ENCODE results near the gene SPRR3.

The SPRR3 gene

GRCh38 chr1:153001382-153001781 is at the start of gene SPRR3:
SPRR3 (plus strand) TSS chr1:153001749; CDS start chr1:153003021, 1,272 bp downstream.
- no peak for DNase-seq (ENCODE audit: low read depth in 2 of 2)

DNA sequence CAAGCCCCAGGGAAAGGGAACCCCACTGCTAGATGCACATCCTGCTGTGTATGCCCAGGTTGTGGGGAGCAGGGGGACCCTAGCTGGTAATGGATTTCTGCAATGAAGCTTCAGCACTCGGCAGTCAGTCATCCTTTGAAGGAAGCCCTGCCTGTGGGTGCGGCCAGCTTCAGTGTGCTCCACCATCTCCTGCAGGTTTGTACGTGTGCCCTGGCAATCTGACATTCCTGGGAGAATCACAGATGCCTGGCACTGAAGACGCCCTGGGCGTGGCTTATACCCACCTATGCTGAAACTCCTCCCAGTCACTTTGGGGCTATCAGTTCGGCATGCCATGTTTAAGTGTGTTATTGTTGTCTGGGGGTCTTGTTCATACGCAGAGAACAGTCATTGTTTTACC is 47.8 kb upstream of the SPRR3 start:
- DNase-seq (ENCODE audit: low read depth in 2 of 2): no peak

GRCh38 chr1:152954436-152954835 is 47.1 kb upstream of the SPRR3 start:
- DNase-seq (ENCODE audit: low read depth in 2 of 2): no peak

- DNase-seq (ENCODE audit: low read depth in 2 of 2): no peak
These were observed 44.0 kb upstream of the SPRR3 start for GRCh38 chr1:152957561-152957960.

- DNase-seq (ENCODE audit: low read depth in 2 of 2): no peak
These were observed 42.3 kb upstream of the SPRR3 start for GRCh38 chr1:152959273-152959672.

GRCh38 chr1:152959801-152960451 is 41.6 kb upstream of the SPRR3 start:
- no peak for DNase-seq (ENCODE audit: low read depth in 2 of 2)

- DNase-seq (ENCODE audit: low read depth in 2 of 2): no peak
These were observed 41.0 kb upstream of the SPRR3 start for GRCh38 chr1:152960452-152961044.

GRCh38 chr1:152961226-152961891 is 40.2 kb upstream of the SPRR3 start:
- DNase-seq (ENCODE audit: low read depth in 2 of 2): no peak

GRCh38 chr1:152962876-152963415 is 38.6 kb upstream of the SPRR3 start:
- DNase-seq (ENCODE audit: low read depth in 2 of 2): no peak

- DNase-seq (ENCODE audit: low read depth in 2 of 2): no peak
These were observed 37.0 kb upstream of the SPRR3 start for GRCh38 chr1:152964536-152964935.

DNA sequence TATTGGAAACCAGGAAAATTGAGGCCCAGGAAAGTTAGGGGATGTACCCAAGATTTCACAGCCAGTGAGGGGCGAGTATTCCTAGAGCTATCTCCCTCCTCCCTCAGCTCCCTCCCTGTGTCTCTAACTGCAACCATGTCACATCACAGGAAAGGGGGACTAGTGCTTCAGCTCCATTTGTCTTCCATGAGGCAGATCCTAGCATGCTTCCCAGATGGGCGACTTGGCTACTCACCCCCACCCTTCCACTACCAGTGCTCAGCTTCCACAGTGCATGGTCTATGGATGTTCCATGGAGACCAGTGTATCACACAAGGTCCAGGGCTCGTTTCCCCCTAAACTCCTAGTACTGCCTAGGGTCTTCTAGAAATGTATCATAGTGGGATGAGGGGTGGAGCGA is 35.7 kb upstream of the SPRR3 start:
- no peak for DNase-seq (ENCODE audit: low read depth in 2 of 2)

- no peak for DNase-seq (ENCODE audit: low read depth in 2 of 2)
These were observed 34.3 kb upstream of the SPRR3 start for GRCh38 chr1:152967201-152967600.

DNA sequence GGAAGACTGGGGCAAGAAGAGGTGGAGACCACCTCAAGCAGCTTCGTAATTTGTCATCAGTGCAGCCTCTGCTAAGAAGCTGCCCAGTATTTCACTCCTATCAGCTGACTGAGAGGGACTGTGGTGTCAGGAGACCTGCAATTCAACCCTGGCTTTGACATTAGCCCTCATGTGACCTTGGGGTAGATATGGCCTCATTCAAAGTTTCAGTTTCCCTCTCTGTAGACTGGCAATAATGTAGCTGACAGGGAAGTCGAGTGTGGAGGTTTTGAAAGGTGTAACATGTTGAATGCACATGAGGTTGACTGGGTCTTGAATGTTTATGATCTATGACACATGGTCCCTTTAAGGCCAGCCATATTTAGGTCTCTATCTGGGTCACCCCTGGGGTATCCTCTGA is 33.3 kb upstream of the SPRR3 start:
- DNase-seq (ENCODE audit: low read depth in 2 of 2): no peak

DNA sequence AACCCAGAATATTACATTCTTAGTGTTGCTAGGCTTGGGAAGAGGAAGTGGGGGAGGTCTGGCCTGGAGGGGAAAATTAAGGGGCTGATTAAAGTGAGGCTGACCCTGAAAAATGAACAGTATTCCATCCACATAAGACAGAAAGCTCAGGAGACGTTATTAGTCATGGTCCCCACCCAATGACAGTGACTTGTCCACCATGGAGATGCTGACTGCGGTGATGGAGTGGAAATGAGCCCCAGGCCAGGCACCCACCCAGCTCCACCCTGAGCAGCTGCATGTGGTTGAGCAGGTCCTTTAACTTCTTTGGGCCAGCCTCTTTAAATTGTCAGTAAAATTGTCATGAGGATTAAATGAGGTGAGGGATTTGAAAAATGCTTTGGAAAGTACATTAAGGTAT is 32.5 kb upstream of the SPRR3 start:
- no peak for DNase-seq (ENCODE audit: low read depth in 2 of 2)

GRCh38 chr1:152970495-152970894 is 31.1 kb upstream of the SPRR3 start, which contains the start of gene SPRR4:
SPRR4 (plus strand) TSS chr1:152970648; CDS start chr1:152971891, 1,243 bp downstream.
- DNase-seq (ENCODE audit: low read depth in 2 of 2): no peak

DNA sequence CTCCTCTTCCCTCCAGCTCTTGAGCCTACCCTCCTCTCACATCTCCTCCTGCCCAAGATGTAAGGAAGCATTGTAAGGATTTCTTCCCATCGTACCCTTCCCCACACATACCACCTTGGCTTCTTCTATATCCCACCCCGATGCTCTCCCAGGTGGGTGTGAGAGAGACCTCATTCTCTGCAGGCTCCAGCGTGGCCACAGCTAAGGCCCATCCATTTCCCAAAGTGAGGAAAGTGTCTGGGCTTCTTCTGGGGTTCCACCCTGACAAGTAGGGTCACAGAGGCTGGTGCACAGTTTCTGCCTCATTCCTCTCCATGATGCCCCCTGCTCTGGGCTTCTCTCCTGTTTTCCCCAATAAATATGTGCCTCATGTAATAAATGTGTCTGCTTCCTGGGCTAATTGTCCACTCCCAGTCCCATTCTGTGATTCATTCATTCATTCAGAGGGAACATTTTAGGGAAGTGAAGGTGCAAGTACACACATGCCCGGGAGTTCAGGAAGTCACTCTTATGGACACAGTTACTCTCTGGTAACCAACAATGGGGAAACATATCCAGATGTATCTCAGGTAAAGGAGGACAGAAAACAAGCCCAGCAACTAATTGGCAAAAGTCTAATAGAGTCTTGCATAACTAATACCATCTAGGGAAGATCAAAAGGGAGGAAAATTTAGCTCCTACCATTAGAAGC is 29.2 kb upstream of the SPRR3 start:
- no peak for DNase-seq (ENCODE audit: low read depth in 2 of 2)

DNA sequence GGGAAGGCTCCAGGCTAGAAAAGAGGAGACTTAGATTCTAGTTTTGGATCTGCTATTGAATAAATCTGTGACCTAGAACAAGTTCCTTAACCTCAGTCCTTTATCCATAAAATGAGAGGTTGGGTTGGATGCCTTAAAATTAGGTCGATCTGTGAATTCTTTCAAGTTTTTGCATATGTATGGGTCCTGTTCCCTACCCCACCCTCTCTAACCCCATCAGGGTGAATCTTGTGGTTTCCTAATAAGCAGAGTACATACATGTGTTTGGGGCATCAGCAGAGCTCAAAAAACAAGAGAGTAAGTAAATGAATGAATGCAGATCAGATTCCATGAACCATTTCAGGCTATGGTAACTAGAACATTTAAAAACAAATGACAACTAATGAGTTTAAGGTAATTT is 24.9 kb upstream of the SPRR3 start:
- no peak for DNase-seq (ENCODE audit: low read depth in 2 of 2)

GRCh38 chr1:152977614-152978013 is 23.9 kb upstream of the SPRR3 start:
- no peak for DNase-seq (ENCODE audit: low read depth in 2 of 2)

DNA sequence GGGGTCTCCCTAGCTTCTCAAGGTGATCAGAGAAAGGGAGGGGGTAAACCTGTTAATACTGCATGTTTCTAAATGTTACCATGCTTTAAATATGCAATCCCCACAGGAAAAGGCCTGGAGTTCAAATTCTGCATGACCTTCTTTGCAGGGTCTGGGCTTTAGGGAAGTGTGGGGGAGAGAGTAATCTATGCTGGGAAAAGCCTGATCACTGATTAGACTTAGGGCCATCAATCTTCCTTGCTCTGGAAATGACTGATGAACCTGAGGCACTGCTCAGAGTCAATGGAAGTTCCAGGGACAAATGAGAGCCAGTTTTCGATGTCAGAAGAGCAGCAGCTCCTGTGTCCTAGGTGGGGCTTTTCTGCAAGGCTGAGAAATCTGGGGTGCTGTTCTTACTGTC is 20.9 kb upstream of the SPRR3 start:
- DNase-seq (ENCODE audit: low read depth in 2 of 2): no peak

- no peak for DNase-seq (ENCODE audit: low read depth in 2 of 2)
These were observed 20.2 kb upstream of the SPRR3 start for GRCh38 chr1:152981146-152981871.

DNA sequence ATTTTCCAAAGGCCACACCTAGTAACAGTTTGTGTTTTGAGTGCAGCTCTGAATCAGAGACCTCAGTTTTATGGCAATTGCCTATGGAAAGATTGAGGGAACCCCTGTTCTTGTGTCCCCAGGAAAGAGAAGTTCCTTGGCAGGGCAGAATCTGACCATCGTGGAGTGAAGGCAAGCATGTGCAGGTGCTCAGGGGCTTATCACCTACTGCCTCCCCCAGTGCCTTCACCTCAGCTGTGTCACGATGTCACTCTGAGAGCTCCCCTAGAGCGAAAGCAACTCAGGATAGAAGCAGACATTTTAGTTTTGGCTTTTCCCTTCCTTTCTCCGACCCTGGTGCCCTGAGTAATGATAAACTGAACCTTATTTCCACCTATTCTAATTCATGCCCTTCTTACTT is 19.5 kb upstream of the SPRR3 start:
- no peak for DNase-seq (ENCODE audit: low read depth in 2 of 2)

DNA sequence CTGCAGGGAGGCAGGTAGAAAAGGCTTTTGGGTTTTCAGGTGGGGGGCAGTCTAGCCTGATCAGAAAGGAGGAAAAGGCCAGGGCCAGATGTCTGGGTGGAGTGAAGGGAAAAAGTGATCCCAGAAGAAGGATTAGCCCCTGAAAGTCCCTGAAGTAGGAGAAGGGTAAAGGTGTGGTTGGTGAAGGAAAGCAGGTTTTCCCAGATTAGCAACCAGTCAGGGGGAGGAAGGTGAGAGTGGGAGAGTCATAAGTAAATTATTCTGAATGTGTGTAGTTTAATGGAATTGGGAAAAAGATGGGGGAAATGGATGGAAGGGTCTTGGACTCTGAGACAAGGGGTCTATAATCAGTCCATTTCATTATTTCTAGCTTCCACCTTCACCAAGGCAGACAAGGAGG is 18.3 kb upstream of the SPRR3 start:
- no peak for DNase-seq (ENCODE audit: low read depth in 2 of 2)

All from activated CD8-positive, alpha-beta memory T cell treated with anti-CD3 and anti-CD28 coated beads for 4 hours (primary cell).